ENCODE data around the gene BICD1. TPM values are rescaled to one million over a fixed set of nuclear protein-coding genes. Genes with fewer than 3 reads are reported as not detected.

Gene BICD1
- total and polyA plus RNA-seq, 9 donors = 7.7 to 16.9 (median 9.4) TPM

- 26% methylated on average over 5 of the region's 6 CpGs for WGBS (ENCODE audit: insufficient coverage)
- H3K4me1 ChIP-seq (ENCODE audit: control insufficient read depth, insufficient read depth, low read length) = peaks cover 3% of the 10 kb centered on the region
- H3K27ac ChIP-seq (ENCODE audit: low read length) = no peak overlapping the region
- H3K4me3 ChIP-seq (ENCODE audit: low read length) = no peak overlapping the region
- H3K36me3 ChIP-seq (ENCODE audit: control insufficient read depth, insufficient read depth, low read length) = peaks cover 2% of the 10 kb centered on the region
- DNase-seq = peak; percentile 79
- H3K27me3 ChIP-seq (ENCODE audit: control insufficient read depth, insufficient read depth, low read length) = no peaks in the 10 kb centered on the region
- H3K9me3 ChIP-seq (replicated peaks; ENCODE audit: control insufficient read depth, low read depth, low read length) = no peaks in the 10 kb centered on the region
Measured at GRCh38 chr12:32115404-32116104, 8.9 kb downstream of the BICD1 start.

DNA sequence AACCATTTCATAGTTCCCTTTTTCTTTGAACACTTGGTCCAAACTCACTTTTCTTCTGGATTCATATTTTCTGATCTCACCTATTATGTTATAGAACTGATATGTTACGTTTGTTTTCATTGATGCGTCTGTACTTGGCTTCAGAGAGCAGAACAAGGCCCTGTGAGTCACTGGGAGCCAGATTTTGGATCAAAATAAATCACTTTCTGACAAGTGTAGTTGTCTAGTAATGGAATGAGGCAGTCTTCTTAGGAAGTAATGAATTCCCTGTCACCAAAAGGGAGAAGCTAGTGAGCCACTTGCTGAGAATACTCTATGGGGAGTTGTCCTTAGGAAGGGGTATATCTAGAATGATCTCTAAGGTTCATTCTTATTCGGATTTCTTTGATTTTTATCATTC lies 10.2 kb downstream of the BICD1 start:
- no peak overlapping the region for H3K27ac ChIP-seq (ENCODE audit: low read length)
- WGBS (ENCODE audit: insufficient coverage) = no CpG with 5 or more reads among the region's 3 CpGs

DNA sequence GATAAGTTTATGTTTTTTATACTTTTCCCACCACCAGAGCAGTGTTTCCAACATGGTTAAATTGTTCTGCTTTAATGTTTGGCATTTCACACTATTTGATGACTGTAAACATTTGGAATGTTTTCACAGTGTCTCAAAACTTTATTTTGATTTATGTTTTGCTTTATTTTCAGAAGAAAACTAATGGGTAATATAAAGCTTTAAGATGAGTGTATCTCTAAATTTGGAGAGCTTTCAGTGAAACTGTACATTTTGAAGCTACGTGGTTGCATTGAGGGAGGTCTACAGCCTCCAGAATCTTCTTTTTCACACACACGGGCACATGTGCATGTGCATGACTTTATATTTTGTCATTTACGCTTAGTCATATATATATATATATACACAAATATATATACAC lies 10.7 kb downstream of the BICD1 start:
- no peak for DNase-seq
- Histone ChIP-seq H3K27me3 (ENCODE audit: control insufficient read depth, insufficient read depth, low read length) (no peaks in the 10 kb centered on the region), H3K36me3 (ENCODE audit: control insufficient read depth, insufficient read depth, low read length) (peaks cover 2% of the 10 kb centered on the region), H3K4me1 (ENCODE audit: control insufficient read depth, insufficient read depth, low read length) (peaks cover 3% of the 10 kb centered on the region), H3K27ac (ENCODE audit: low read length) (no peak overlapping the region), H3K4me3 (ENCODE audit: low read length) (no peak overlapping the region), H3K9me3 (replicated peaks; ENCODE audit: control insufficient read depth, low read depth, low read length) (no peaks in the 10 kb centered on the region)
- no CpG with 5 or more reads among the region's 3 CpGs for WGBS (ENCODE audit: insufficient coverage)

More for the DNA sequence above, 10.2 kb downstream of the BICD1 start:
- no peaks in the 10 kb centered on the region for H3K27me3 ChIP-seq (ENCODE audit: control insufficient read depth, insufficient read depth, low read length)
- no peak for DNase-seq
- peaks cover 2% of the 10 kb centered on the region for H3K36me3 ChIP-seq (ENCODE audit: control insufficient read depth, insufficient read depth, low read length)
- H3K9me3 ChIP-seq (replicated peaks; ENCODE audit: control insufficient read depth, low read depth, low read length) = no peaks in the 10 kb centered on the region
- H3K4me3 ChIP-seq (ENCODE audit: low read length) = no peak overlapping the region
- H3K4me1 ChIP-seq (ENCODE audit: control insufficient read depth, insufficient read depth, low read length) = peaks cover 3% of the 10 kb centered on the region

DNA sequence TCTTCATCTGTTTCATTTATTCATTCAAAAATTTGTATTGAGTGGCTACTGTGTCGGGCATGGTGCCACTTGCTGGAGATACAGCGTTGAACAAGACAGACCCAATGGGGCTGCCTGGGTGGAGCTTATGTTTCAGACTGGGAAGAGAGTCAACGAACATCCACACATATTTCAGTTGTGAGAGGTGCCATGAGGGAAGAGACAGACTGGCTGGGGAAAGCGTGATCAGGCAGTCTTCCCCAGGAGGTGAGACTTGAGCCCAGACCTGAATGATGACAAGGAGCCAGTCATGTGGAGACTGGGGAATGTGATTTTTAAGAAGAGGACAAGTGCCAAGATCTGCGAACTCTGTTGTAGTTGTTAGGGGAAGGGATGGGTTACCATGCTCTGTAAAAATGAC lies 12.2 kb downstream of the BICD1 start:
- no peak overlapping the region for H3K4me3 ChIP-seq (ENCODE audit: low read length)
- DNase-seq = no peak
- H3K27me3 ChIP-seq (ENCODE audit: control insufficient read depth, insufficient read depth, low read length) = no peaks in the 10 kb centered on the region
- no peaks in the 10 kb centered on the region for H3K9me3 ChIP-seq (replicated peaks; ENCODE audit: control insufficient read depth, low read depth, low read length)
- 92% methylated on average over 1 of the region's 5 CpGs for WGBS (ENCODE audit: insufficient coverage)
- H3K4me1 ChIP-seq (ENCODE audit: control insufficient read depth, insufficient read depth, low read length) = peaks cover 3% of the 10 kb centered on the region
- H3K36me3 ChIP-seq (ENCODE audit: control insufficient read depth, insufficient read depth, low read length) = peaks cover 2% of the 10 kb centered on the region
- H3K27ac ChIP-seq (ENCODE audit: low read length) = no peak overlapping the region

- WGBS (ENCODE audit: insufficient coverage) = no CpG with 5 or more reads among the region's 2 CpGs
- H3K9me3 ChIP-seq (replicated peaks; ENCODE audit: control insufficient read depth, low read depth, low read length) = no peaks in the 10 kb centered on the region
Measured at GRCh38 chr12:32120419-32120818, 13.8 kb downstream of the BICD1 start.

DNA sequence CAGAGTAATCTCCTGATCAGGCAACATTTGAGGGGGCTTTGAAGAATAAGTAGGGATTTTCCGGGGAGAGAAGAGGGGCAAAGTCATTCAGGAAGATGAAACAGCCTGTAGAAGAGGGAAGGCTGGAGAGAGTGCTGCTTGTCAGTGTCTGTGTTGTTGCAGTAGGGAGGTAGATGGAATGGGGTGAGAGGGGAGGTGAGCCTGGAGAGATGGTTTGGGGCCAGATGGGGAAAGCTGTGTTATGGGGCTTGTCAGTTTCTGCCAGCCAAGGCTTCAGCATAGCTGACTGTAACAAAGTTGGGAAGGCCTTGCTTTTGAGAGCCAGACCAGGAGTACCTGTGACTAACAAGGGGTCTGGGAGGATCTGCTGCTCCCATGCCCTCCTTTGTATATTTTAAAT lies 18.0 kb downstream of the BICD1 start:
- no peaks in the 10 kb centered on the region for H3K27me3 ChIP-seq (ENCODE audit: control insufficient read depth, insufficient read depth, low read length)
- no peaks in the 10 kb centered on the region for H3K9me3 ChIP-seq (replicated peaks; ENCODE audit: control insufficient read depth, low read depth, low read length)
- no peaks in the 10 kb centered on the region for H3K36me3 ChIP-seq (ENCODE audit: control insufficient read depth, insufficient read depth, low read length)
- no peak overlapping the region for H3K27ac ChIP-seq (ENCODE audit: low read length)
- no peaks in the 10 kb centered on the region for H3K4me1 ChIP-seq (ENCODE audit: control insufficient read depth, insufficient read depth, low read length)
- 69% methylated on average over 1 of the region's 1 CpG for WGBS (ENCODE audit: insufficient coverage)
- H3K4me3 ChIP-seq (ENCODE audit: low read length) = no peak overlapping the region
- no peak for DNase-seq

More at GRCh38 chr12:32120419-32120818, 13.8 kb downstream of the BICD1 start:
- no peaks in the 10 kb centered on the region for H3K27me3 ChIP-seq (ENCODE audit: control insufficient read depth, insufficient read depth, low read length)
- H3K4me3 ChIP-seq (ENCODE audit: low read length) = no peak overlapping the region
- H3K36me3 ChIP-seq (ENCODE audit: control insufficient read depth, insufficient read depth, low read length) = peaks cover 2% of the 10 kb centered on the region
- no peak overlapping the region for H3K27ac ChIP-seq (ENCODE audit: low read length)
- peaks cover 3% of the 10 kb centered on the region for H3K4me1 ChIP-seq (ENCODE audit: control insufficient read depth, insufficient read depth, low read length)
- DNase-seq = no peak

GRCh38 chr12:32125455-32126084 lies 18.9 kb downstream of the BICD1 start:
- 95% methylated on average over 4 of the region's 7 CpGs for WGBS (ENCODE audit: insufficient coverage)
- no peaks in the 10 kb centered on the region for H3K9me3 ChIP-seq (replicated peaks; ENCODE audit: control insufficient read depth, low read depth, low read length)
- no peak for DNase-seq
- no peaks in the 10 kb centered on the region for H3K36me3 ChIP-seq (ENCODE audit: control insufficient read depth, insufficient read depth, low read length)
- no peaks in the 10 kb centered on the region for H3K27me3 ChIP-seq (ENCODE audit: control insufficient read depth, insufficient read depth, low read length)
- no peak overlapping the region for H3K27ac ChIP-seq (ENCODE audit: low read length)
- no peak overlapping the region for H3K4me3 ChIP-seq (ENCODE audit: low read length)
- H3K4me1 ChIP-seq (ENCODE audit: control insufficient read depth, insufficient read depth, low read length) = no peaks in the 10 kb centered on the region

DNA sequence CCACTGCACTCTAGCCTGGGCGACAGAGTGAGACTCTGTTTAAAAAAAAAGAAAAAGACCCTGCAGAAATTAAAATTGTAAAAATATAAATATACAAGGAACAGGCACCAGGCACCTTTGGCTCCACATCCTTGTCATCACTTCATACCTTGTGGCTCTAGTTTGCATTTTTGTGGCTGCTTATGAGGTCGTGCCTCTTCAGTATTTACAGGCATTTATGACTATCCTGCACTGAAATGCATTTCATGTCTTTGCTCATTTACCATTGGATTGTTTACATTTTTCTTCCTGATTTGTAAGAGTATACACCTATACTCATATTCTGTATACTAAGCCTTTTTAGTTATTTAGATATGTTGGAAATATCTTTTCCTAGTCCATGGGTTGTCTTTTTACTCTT lies 20.1 kb downstream of the BICD1 start:
- DNase-seq = no peak
- WGBS (ENCODE audit: insufficient coverage) = no CpG with 5 or more reads among the region's 2 CpGs
- Histone ChIP-seq H3K36me3 (ENCODE audit: control insufficient read depth, insufficient read depth, low read length) (no peaks in the 10 kb centered on the region), H3K9me3 (replicated peaks; ENCODE audit: control insufficient read depth, low read depth, low read length) (no peaks in the 10 kb centered on the region), H3K4me3 (ENCODE audit: low read length) (no peak overlapping the region), H3K4me1 (ENCODE audit: control insufficient read depth, insufficient read depth, low read length) (no peaks in the 10 kb centered on the region), H3K27me3 (ENCODE audit: control insufficient read depth, insufficient read depth, low read length) (no peaks in the 10 kb centered on the region), H3K27ac (ENCODE audit: low read length) (no peak overlapping the region)

- no peaks in the 10 kb centered on the region for H3K36me3 ChIP-seq (ENCODE audit: control insufficient read depth, insufficient read depth, low read length)
- no peak overlapping the region for H3K4me3 ChIP-seq (ENCODE audit: low read length)
- no peaks in the 10 kb centered on the region for H3K9me3 ChIP-seq (replicated peaks; ENCODE audit: control insufficient read depth, low read depth, low read length)
- H3K27ac ChIP-seq (ENCODE audit: low read length) = no peak overlapping the region
- H3K4me1 ChIP-seq (ENCODE audit: control insufficient read depth, insufficient read depth, low read length) = no peaks in the 10 kb centered on the region
- H3K27me3 ChIP-seq (ENCODE audit: control insufficient read depth, insufficient read depth, low read length) = no peaks in the 10 kb centered on the region
- no peak for DNase-seq
- 98% methylated on average over 3 of the region's 5 CpGs for WGBS (ENCODE audit: insufficient coverage)
Measured at GRCh38 chr12:32131666-32132065, 25.0 kb downstream of the BICD1 start.

GRCh38 chr12:32134101-32134888 lies 27.6 kb downstream of the BICD1 start:
- Histone ChIP-seq H3K9me3 (replicated peaks; ENCODE audit: control insufficient read depth, low read depth, low read length) (no peaks in the 10 kb centered on the region), H3K4me1 (ENCODE audit: control insufficient read depth, insufficient read depth, low read length) (no peaks in the 10 kb centered on the region), H3K27ac (ENCODE audit: low read length) (no peak overlapping the region), H3K36me3 (ENCODE audit: control insufficient read depth, insufficient read depth, low read length) (no peaks in the 10 kb centered on the region), H3K4me3 (ENCODE audit: low read length) (no peak overlapping the region), H3K27me3 (ENCODE audit: control insufficient read depth, insufficient read depth, low read length) (no peaks in the 10 kb centered on the region)
- DNase-seq = no peak
- WGBS (ENCODE audit: insufficient coverage) = 84% methylated on average over 3 of the region's 8 CpGs
